GM12892 (cell line): ENCODE measurements around the gene RAB3GAP2.

Source experiments
- POLR2A ChIP-seq: IDR thresholded peaks from 2 replicates; pipeline ENCODE4 v1.6.1; 2011; ENCODE audit warnings: low read depth, low read length, control low read depth
- POLR2AphosphoS5 ChIP-seq: IDR thresholded peaks from 2 replicates; pipeline ENCODE4 v1.6.1; 2011; ENCODE audit warnings: low read depth, low read length, control low read depth
- TAF1 ChIP-seq: IDR thresholded peaks from 2 replicates; pipeline ENCODE4 v1.6.1; 2011; ENCODE audit warnings: low read depth, mild to moderate bottlenecking, control low read depth, low read length, borderline replicate concordance

GRCh38 chr1:220119043-220119512 is 153.2 kb downstream of the RAB3GAP2 start:
- no peak for TF ChIP-seq POLR2AphosphoS5
- TF ChIP-seq POLR2A = no peak
- TF ChIP-seq TAF1 = no peak
